A549 treated with AZD2906 at 1 μM for 4 hours (cell line): Measurements from ENCODE around the gene ZBTB44. TPM values are rescaled to one million over a fixed set of nuclear protein-coding genes. Genes with fewer than 3 reads are reported as not detected.

Experiments used
- total RNA-seq: library from RNA; stranded (reverse); fragments of 200-300 nt; extraction: Qiagen RNA extraction; gene quantifications from 5 replicates; pipeline ENCODE4 v1.2.3, GENCODE V29; 2022

Gene ZBTB44
- 4.7 to 7.7 TPM (median 6.6 TPM) in 5 replicates for total RNA-seq

DNA sequence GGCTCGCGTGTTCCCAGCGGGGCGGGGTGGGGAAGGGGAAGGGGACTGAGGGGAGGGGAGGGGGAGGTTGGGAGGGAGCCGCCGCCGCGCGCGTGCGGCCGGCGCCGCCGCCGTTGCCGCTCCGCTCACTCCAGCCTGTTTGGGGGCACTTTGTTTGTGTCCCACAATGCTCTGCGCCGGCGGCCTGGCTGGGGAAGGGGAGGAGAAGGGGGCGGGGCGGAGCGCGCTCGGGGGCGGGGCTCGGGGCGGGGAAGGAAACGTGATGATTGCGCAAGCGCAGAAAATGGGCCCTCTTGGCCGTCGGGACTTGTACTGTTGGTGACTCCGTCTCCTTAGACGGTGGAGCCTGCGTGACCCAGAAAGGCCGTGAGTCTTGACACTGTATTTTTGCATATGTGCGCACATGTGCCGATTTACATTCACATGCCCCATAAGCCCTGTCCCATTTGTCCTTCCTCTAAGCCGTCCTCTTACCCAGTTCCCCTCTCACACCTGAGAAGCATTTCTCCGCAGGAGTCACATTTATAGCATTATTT lies at the start of gene ZBTB44:
Gene ZBTB44 (minus strand): TSS at position 168 of the 536 bp plus-strand sequence. CDS start 53,044 bp downstream, outside the sequence.

Other genes starting within 250 kb of the ZBTB44 start
- gene APLP2, start 245.0 kb downstream of the ZBTB44 start, total RNA-seq, result 154 to 202 TPM (median 172 TPM) in 5 replicates
- gene ST14, start 155.1 kb downstream of the ZBTB44 start, total RNA-seq, result 0.04 to 0.23 TPM (median 0.06 TPM) in 5 replicates
- gene ADAMTS8, start 113.7 kb upstream of the ZBTB44 start, total RNA-seq, result 2.5 to 3.0 TPM (median 2.8 TPM) in 5 replicates
- gene ADAMTS15, start 133.7 kb upstream of the ZBTB44 start, total RNA-seq, result 5.1 to 7.9 TPM (median 7.1 TPM) in 5 replicates